ENCODE data around the gene HNRNPUL1. TPM values are rescaled to one million over a fixed set of nuclear protein-coding genes. Genes with fewer than 3 reads are reported as not detected.

Gene HNRNPUL1
- total RNA-seq, 4 donors from 2014 or later = 130 to 196 (median 152) TPM

DNA sequence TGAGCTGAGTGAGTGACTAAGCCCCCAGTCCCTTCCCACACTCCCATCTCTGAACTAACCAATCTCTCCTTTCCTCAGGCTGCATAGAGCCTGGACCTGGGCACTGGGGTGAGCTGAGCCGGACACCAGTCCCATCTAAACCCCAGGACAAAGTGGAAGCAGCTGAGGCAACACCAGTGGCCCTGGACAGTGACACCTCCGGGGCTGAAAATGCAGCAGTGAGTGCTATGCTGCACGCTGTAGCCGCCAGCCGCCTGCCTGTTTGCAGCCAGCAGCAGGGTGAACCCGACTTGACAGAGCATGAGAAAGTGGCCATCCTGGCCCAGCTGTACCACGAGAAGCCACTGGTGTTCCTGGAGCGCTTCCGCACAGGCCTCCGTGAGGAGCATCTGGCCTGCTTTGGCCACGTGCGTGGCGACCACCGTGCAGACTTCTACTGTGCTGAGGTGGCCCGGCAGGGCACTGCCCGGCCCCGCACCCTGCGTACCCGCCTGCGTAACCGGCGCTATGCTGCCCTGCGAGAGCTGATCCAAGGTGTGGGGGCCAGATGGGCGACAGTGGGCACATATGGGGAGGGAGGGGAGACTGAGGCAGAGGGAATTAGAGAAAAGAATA lies 52.2 kb downstream of the HNRNPUL1 start:
- 93 to 96% methylated on average over 22 to 24 of the region's 24 CpGs for WGBS, 2 donors
- no peak for DNase-seq (ENCODE audit: low spot score in 2 of 2)
- TF ChIP-seq, protein P1, sequence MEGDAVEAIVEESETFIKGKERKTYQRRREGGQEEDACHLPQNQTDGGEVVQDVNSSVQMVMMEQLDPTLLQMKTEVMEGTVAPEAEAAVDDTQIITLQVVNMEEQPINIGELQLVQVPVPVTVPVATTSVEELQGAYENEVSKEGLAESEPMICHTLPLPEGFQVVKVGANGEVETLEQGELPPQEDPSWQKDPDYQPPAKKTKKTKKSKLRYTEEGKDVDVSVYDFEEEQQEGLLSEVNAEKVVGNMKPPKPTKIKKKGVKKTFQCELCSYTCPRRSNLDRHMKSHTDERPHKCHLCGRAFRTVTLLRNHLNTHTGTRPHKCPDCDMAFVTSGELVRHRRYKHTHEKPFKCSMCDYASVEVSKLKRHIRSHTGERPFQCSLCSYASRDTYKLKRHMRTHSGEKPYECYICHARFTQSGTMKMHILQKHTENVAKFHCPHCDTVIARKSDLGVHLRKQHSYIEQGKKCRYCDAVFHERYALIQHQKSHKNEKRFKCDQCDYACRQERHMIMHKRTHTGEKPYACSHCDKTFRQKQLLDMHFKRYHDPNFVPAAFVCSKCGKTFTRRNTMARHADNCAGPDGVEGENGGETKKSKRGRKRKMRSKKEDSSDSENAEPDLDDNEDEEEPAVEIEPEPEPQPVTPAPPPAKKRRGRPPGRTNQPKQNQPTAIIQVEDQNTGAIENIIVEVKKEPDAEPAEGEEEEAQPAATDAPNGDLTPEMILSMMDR (IDR thresholded peaks at IDR 0.05) = no peak
- no peak for TF ChIP-seq POLR2A (IDR thresholded peaks at IDR 0.05)
- H3K4me3 ChIP-seq (ENCODE audit: low read depth, poor library complexity, severe bottlenecking) = no peak overlapping the region
- intact Hi-C loops (cut with DNase I; ENCODE audit: low total_unique reads) = no loop called here

DNA sequence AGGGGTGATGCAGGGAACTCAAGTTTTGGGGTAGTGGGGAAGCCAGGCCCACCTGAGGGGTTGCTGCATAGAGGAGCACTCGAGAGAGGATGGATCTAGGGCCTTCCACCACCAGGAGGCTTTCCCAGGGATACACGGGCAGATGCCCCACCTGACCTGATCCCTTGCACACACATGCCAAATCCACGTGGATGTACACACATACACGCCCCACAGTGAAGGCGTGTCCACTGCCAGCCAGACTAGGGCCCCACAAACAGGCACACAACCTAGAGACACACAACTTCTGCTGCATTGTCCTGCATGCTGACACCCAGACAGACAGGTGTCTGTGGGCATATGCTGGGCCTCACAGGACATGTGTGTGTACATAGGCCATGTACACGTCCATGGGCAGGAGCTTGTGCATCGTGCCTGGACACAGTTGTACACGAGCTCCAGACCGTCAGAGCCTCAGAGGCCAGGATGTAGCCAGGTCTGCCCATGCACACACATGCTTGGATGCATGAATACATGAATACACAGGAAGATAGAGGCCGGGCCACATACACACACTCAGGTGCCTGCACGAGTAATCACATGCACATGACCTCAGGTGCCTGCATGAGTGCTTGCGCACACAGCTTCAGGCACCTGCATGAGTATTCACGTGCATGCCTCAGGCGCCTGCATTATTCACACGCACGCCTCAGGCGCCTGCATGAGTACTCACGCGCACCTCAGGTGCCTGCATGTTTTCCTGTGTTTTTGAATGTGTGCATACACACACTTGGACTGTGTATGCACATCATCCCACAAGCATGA lies 54.7 kb downstream of the HNRNPUL1 start:
- WGBS, 2 donors = 63 to 73% methylated on average over 17 to 19 of the region's 19 CpGs

GRCh38 chr19:41319500-41320184 lies 55.5 kb downstream of the HNRNPUL1 start:
- intact Hi-C loops (cut with DNase I; ENCODE audit: low total_unique reads) = no loop called here
- DNase-seq (ENCODE audit: low spot score in 2 of 2) = no peak
- WGBS, 2 donors = 81 to 86% methylated on average over 17 to 20 of the region's 20 CpGs

More for the DNA sequence above, 54.7 kb downstream of the HNRNPUL1 start:
- no peak for DNase-seq (ENCODE audit: low spot score in 2 of 2)
- no peak overlapping the region for H3K4me3 ChIP-seq (ENCODE audit: low read depth, poor library complexity, severe bottlenecking)
- TF ChIP-seq POLR2A (IDR thresholded peaks at IDR 0.05) = no peak
- TF ChIP-seq, protein P1 (IDR thresholded peaks at IDR 0.05) = no peak
- intact Hi-C loops (cut with DNase I; ENCODE audit: low total_unique reads) = no loop called here

DNA sequence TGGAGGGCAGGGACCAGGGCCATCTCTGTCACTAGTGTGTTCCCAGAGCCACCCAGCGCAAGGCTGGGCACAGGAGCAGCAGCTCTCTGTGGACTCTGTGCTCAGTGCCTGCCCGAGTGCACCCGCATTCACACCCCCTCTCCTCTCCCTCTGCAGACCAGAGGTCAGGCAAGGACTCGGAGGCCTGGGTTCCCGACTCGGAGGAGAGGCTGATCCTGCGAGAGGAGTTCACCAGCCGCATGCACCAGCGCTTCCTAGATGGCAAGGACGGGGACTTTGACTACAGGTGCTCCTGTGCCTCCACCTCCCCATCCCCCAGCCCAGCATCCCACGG lies 56.0 kb downstream of the HNRNPUL1 start:
- DNase-seq (ENCODE audit: low spot score in 2 of 2) = no peak
- intact Hi-C loops (cut with DNase I; ENCODE audit: low total_unique reads) = no loop called here
- no peak overlapping the region for H3K4me3 ChIP-seq (ENCODE audit: low read depth, poor library complexity, severe bottlenecking)
- TF ChIP-seq, protein P1 (IDR thresholded peaks at IDR 0.05) = no peak
- no peak for TF ChIP-seq POLR2A (IDR thresholded peaks at IDR 0.05)
- WGBS, 2 donors = 87% methylated on average over 11 of the region's 11 CpGs

More at GRCh38 chr19:41319500-41320184, 55.5 kb downstream of the HNRNPUL1 start:
- H3K4me3 ChIP-seq (ENCODE audit: low read depth, poor library complexity, severe bottlenecking) = no peak overlapping the region
- TF ChIP-seq, protein P1 (IDR thresholded peaks at IDR 0.05) = no peak
- no peak for TF ChIP-seq POLR2A (IDR thresholded peaks at IDR 0.05)

DNA sequence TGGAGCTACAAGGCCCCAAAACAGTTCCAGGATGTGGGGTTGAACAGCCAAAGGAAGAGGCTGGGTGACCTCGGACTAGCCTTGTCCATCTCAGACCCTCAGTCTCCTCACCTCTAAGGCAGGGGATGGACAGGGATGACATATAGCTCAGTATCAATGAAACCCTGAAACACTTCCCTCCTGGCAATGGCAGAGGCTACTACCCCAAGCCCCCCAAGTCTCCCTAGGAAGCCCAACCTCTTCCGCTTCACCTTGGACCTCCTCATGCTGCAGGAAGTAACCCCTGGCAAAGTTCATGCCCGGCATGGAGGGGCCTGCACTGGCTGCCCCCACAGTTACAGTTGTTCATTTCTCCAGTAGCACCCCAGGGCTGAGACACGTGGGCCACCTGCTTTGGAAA lies 56.4 kb downstream of the HNRNPUL1 start:
- no peak for TF ChIP-seq POLR2A (IDR thresholded peaks at IDR 0.05)
- TF ChIP-seq, protein P1 (IDR thresholded peaks at IDR 0.05) = no peak
- 82 to 85% methylated on average over 4 of the region's 4 CpGs for WGBS, 2 donors
- H3K4me3 ChIP-seq (ENCODE audit: low read depth, poor library complexity, severe bottlenecking) = no peak overlapping the region
- intact Hi-C loops (cut with DNase I; ENCODE audit: low total_unique reads) = no loop called here
- DNase-seq (ENCODE audit: low spot score in 2 of 2) = no peak
